ENCODE data around the gene CDK5RAP2.

CDK5RAP2 gene

GRCh38 chr9:120351106-120351505, 228.9 kb downstream of the CDK5RAP2 start:
- CTCF ChIA-PET: interaction anchor here (0.6 to 0.7 kb wide), 2 partner anchors 21 to 493 kb away, joined by 3 to 5 read pairs; no protein-coding TSS in a partner anchor
- H3K36me3 ChIP-seq (ENCODE audit: control insufficient read depth in 2 of 2, insufficient read depth in 1 of 2, low read length in 2 of 2): no peaks in the 10 kb centered on the region
- POLR2A ChIA-PET: no interaction called here

GRCh38 chr9:120350596-120350995, 229.4 kb downstream of the CDK5RAP2 start:
- H3K4me3 ChIP-seq (ENCODE audit: low read depth, low read length): no peak overlapping the region
- CTCF ChIA-PET: interaction anchor here (0.6 to 0.7 kb wide), 2 partner anchors 21 to 492 kb away, joined by 3 to 5 read pairs; no protein-coding TSS in a partner anchor
- no peaks in the 10 kb centered on the region for H3K4me1 ChIP-seq (ENCODE audit: control insufficient read depth, insufficient read depth, low read length)
- TF ChIP-seq ZNF707 (tag by site-specific recombination; IDR thresholded peaks at IDR 0.05) (no peak), ZNF302 (tag by site-specific recombination; IDR thresholded peaks at IDR 0.05; ENCODE audit: low read depth) (no peak), ZNF140 (tag by site-specific recombination; IDR thresholded peaks at IDR 0.05) (no peak), ZBTB11 (tag by site-specific recombination; conservative IDR thresholded peaks at IDR 0.05; ENCODE audit: low read depth) (no peak), ZNF350 (tag by site-specific recombination; IDR thresholded peaks at IDR 0.05) (no peak), ZNF501 (tag by site-specific recombination; IDR thresholded peaks at IDR 0.05) (no peak)
- no peak overlapping the region for H3K27ac ChIP-seq (ENCODE audit: extremely low read depth, low read depth, low read length)
- H3K9me3 ChIP-seq (ENCODE audit: control insufficient read depth, insufficient read depth, low read depth, low read length): no peaks in the 10 kb centered on the region
- POLR2A ChIA-PET: no interaction called here
- H3K36me3 ChIP-seq (ENCODE audit: control insufficient read depth in 2 of 2, insufficient read depth in 1 of 2, low read length in 2 of 2): no peaks in the 10 kb centered on the region

More at GRCh38 chr9:120351106-120351505, 228.9 kb downstream of the CDK5RAP2 start:
- Histone ChIP-seq H3K4me3 (ENCODE audit: low read depth, low read length) (no peak overlapping the region), H3K9me3 (ENCODE audit: control insufficient read depth, insufficient read depth, low read depth, low read length) (no peaks in the 10 kb centered on the region), H3K4me1 (ENCODE audit: control insufficient read depth, insufficient read depth, low read length) (no peaks in the 10 kb centered on the region), H3K27ac (ENCODE audit: extremely low read depth, low read depth, low read length) (no peak overlapping the region)
- TF ChIP-seq ZNF132 (tag by site-specific recombination; IDR thresholded peaks at IDR 0.05; ENCODE audit: borderline replicate concordance) (no peak), GLI2 (tag by site-specific recombination; IDR thresholded peaks at IDR 0.05; ENCODE audit: borderline replicate concordance, low read depth) (no peak), ZNF112 (tag by site-specific recombination; IDR thresholded peaks at IDR 0.05) (no peak), ZFP3 (tag by site-specific recombination; IDR thresholded peaks at IDR 0.05; ENCODE audit: low read depth) (no peak), ZBTB11 (tag by site-specific recombination; conservative IDR thresholded peaks at IDR 0.05; ENCODE audit: low read depth) (no peak)

GRCh38 chr9:120348951-120349429, 231.0 kb downstream of the CDK5RAP2 start:
- no peaks in the 10 kb centered on the region for H3K36me3 ChIP-seq (ENCODE audit: control insufficient read depth in 2 of 2, insufficient read depth in 1 of 2, low read length in 2 of 2)
- H3K4me1 ChIP-seq (ENCODE audit: control insufficient read depth, insufficient read depth, low read length): no peaks in the 10 kb centered on the region
- TF ChIP-seq KLF9 (tag by site-specific recombination; IDR thresholded peaks at IDR 0.05; ENCODE audit: low read depth): no peak
- TF ChIP-seq CTCF (tag by site-specific recombination; IDR thresholded peaks at IDR 0.05): peak; percentile 53; the same call in 1 of the 2 replicates
- TF ChIP-seq ZNF654 (tag by site-specific recombination; IDR thresholded peaks at IDR 0.05; ENCODE audit: low read depth): peak; percentile 65
- H3K9me3 ChIP-seq (ENCODE audit: control insufficient read depth, insufficient read depth, low read depth, low read length): no peaks in the 10 kb centered on the region
- no peak overlapping the region for H3K4me3 ChIP-seq (ENCODE audit: low read depth, low read length)
- CTCF ChIA-PET: interaction anchor here (0.5 to 2.3 kb wide), 13 partner anchors 9 to 1875 kb away, joined by 3 to 10 read pairs (median 3); no protein-coding TSS in a partner anchor
- no peak overlapping the region for H3K27ac ChIP-seq (ENCODE audit: extremely low read depth, low read depth, low read length)
- POLR2A ChIA-PET: interaction anchor here (0.5 to 0.7 kb wide), 3 partner anchors 40 to 335 kb away, joined by 3 to 4 read pairs (median 3); no protein-coding TSS in a partner anchor
